ENCODE data around the gene INTS13.

INTS13 gene, protein sequence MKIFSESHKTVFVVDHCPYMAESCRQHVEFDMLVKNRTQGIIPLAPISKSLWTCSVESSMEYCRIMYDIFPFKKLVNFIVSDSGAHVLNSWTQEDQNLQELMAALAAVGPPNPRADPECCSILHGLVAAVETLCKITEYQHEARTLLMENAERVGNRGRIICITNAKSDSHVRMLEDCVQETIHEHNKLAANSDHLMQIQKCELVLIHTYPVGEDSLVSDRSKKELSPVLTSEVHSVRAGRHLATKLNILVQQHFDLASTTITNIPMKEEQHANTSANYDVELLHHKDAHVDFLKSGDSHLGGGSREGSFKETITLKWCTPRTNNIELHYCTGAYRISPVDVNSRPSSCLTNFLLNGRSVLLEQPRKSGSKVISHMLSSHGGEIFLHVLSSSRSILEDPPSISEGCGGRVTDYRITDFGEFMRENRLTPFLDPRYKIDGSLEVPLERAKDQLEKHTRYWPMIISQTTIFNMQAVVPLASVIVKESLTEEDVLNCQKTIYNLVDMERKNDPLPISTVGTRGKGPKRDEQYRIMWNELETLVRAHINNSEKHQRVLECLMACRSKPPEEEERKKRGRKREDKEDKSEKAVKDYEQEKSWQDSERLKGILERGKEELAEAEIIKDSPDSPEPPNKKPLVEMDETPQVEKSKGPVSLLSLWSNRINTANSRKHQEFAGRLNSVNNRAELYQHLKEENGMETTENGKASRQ

DNA sequence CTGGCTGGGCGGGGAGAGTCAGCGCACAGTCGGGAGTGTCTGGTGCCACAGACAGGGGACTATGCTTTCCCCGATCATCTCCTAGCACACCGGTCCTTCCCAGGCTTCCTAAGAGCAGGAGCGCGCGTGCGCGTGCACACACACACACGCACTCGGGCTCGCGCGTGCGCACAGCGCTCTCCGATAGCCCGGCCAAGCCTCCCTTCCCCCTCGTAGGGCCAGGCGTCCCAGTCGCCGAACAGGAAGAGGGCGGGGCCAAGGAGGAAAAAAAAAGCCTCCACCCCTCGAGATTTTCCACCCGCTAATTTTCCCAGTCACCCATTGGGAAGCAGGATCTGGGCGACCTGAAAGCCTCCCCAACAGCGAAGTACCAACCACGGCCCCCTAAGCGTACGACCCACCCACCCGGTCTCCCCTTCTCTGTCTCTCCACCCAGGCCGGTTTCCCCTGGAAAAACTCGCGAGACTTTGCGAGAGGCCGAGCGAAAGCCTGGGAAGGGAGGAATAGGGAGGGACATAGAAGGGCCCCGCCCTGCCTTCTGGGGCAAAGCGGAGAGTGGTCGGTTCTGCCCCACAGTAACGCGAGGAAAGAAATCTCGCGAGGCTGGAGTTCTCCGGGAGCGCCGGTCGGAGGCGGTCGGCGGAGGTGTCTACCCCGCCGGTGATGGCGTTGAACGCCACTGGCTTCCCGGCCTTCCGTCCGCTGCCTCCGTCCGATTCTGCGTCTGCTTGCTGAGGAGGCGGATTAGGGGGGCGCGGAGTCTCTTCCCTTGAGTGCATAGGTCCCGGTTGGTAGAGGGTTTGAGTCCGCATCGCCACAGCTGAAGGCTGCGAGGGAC, at the start of gene INTS13, which contains the start of gene FGFR1OP2:
TSS of gene INTS13 (minus strand) at position 119 of the 838 bp plus-strand sequence. CDS start 1,178 bp downstream, outside the sequence.
TSS of gene FGFR1OP2 (plus strand) at position 608 of the 838 bp plus-strand sequence. CDS start 15,689 bp downstream, outside the sequence.
- TF ChIP-seq, protein P1, sequence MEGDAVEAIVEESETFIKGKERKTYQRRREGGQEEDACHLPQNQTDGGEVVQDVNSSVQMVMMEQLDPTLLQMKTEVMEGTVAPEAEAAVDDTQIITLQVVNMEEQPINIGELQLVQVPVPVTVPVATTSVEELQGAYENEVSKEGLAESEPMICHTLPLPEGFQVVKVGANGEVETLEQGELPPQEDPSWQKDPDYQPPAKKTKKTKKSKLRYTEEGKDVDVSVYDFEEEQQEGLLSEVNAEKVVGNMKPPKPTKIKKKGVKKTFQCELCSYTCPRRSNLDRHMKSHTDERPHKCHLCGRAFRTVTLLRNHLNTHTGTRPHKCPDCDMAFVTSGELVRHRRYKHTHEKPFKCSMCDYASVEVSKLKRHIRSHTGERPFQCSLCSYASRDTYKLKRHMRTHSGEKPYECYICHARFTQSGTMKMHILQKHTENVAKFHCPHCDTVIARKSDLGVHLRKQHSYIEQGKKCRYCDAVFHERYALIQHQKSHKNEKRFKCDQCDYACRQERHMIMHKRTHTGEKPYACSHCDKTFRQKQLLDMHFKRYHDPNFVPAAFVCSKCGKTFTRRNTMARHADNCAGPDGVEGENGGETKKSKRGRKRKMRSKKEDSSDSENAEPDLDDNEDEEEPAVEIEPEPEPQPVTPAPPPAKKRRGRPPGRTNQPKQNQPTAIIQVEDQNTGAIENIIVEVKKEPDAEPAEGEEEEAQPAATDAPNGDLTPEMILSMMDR (IDR thresholded peaks at IDR 0.05; ENCODE audit: borderline replicate concordance, insufficient read depth, low read depth, low read length) = no peak
- H3K4me3 ChIP-seq (ENCODE audit: low read depth, low read length) = peak within 1 kb of the TSS; percentile 96

- no peak overlapping the region for H3K4me3 ChIP-seq (ENCODE audit: low read depth, low read length)
- TF ChIP-seq, protein P1 (IDR thresholded peaks at IDR 0.05; ENCODE audit: borderline replicate concordance, insufficient read depth, low read depth, low read length) = no peak
Measured at GRCh38 chr12:26982866-26983265, 45.1 kb upstream of the INTS13 start.

GRCh38 chr12:26979733-26980132, 42.0 kb upstream of the INTS13 start:
- no peak overlapping the region for H3K4me3 ChIP-seq (ENCODE audit: low read depth, low read length)
- TF ChIP-seq, protein P1 (IDR thresholded peaks at IDR 0.05; ENCODE audit: borderline replicate concordance, insufficient read depth, low read depth, low read length) = no peak

DNA sequence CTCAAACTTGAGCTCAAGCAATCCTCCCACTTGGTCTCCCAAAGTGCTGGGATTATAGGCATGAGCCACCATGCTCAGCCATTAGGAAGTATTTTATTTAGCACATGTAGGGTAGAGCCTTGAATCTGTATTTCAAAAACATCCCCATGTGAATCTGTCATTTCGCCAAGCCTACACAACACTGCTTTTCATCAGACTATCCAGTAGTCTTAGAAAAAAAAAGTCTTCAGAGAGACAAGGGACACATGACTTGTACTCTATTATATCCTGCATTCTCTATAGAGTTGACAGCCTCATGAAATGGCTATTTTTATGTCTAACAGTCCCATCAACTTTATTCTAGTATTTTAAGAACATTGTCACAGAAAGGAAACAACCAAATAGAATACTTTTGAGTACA, 41.0 kb upstream of the INTS13 start:
- TF ChIP-seq, protein P1 (IDR thresholded peaks at IDR 0.05; ENCODE audit: borderline replicate concordance, insufficient read depth, low read depth, low read length) = no peak
- H3K4me3 ChIP-seq (ENCODE audit: low read depth, low read length) = no peak overlapping the region

DNA sequence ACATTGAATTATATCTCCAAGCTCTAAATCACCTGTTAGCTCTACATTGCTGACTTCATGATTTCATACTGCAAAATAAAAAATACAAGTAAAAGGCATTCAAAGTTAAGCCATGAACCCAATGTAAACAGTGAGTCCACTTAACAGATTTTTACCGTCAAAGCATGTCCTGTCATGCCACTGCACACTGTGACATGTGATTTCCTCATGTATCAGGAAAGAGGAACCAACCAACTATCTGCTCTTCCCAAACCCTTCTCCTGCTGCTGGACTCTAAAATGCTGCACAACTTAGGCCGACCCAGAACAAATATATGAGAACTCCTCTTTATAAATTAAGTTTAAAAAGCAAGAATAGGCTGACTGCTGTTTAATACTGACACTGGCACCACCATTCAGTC, 38.9 kb upstream of the INTS13 start:
- TF ChIP-seq, protein P1 (IDR thresholded peaks at IDR 0.05; ENCODE audit: borderline replicate concordance, insufficient read depth, low read depth, low read length) = no peak
- H3K4me3 ChIP-seq (ENCODE audit: low read depth, low read length) = no peak overlapping the region

- TF ChIP-seq, protein P1 (IDR thresholded peaks at IDR 0.05; ENCODE audit: borderline replicate concordance, insufficient read depth, low read depth, low read length) = no peak
- H3K4me3 ChIP-seq (ENCODE audit: low read depth, low read length) = no peak overlapping the region
Measured at GRCh38 chr12:26971963-26972362, 34.2 kb upstream of the INTS13 start.

Data from GM12875 (cell line).